ENCODE data around the gene DLK1.

DLK1 gene

GRCh38 chr14:100714258-100714892, 12.3 kb upstream of the DLK1 start:
- no peak for DNase-seq (ENCODE audit: low spot score)

GRCh38 chr14:100715332-100715731, 11.4 kb upstream of the DLK1 start:
- peak; percentile 67 for DNase-seq (ENCODE audit: low spot score)

- no peak for DNase-seq (ENCODE audit: low spot score)
These were observed 10.9 kb upstream of the DLK1 start for GRCh38 chr14:100715803-100716202.

DNA sequence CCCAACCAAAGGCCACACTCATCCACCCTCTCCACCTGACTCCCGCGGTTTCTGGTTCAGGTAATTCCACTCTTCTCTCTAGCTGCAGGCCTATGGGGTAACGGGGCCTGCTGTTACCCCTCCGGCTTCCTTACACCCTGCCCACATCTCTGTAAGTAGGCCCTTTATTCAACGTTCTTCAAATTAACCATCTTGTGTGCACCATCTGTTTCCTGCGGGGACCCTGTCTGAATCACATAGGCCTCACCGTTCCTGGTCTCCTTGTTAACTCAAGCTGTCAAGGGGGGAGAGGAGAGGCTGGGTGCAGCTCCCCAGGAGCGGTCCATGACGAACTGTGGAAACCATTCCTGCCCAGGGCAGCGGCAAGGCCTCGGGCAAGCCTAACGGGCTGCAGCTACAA, 9.3 kb upstream of the DLK1 start:
- DNase-seq (ENCODE audit: low spot score) = no peak

- no peak for DNase-seq (ENCODE audit: low spot score)
These were observed 6.6 kb upstream of the DLK1 start for GRCh38 chr14:100719976-100720520.

DNA sequence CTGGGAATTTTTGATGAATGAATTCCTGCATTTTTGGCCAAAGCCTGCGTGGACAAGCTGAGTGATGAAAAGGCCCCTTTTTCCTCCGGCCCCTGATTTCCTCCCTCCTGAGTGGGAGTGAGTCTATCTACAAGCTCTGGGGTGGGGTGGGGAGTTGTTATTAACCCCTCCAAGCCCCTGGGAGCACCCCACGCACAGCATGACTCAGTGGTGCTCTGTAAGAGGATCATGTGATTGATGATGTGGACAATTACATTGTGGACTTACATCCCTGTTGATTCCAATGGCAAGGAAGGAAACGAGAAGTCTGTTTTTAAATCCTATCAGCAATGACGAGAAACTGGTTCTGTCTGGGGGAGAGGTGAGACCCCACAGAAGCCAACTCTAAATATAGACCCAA, 5.1 kb upstream of the DLK1 start:
- no peak for DNase-seq (ENCODE audit: low spot score)

DNA sequence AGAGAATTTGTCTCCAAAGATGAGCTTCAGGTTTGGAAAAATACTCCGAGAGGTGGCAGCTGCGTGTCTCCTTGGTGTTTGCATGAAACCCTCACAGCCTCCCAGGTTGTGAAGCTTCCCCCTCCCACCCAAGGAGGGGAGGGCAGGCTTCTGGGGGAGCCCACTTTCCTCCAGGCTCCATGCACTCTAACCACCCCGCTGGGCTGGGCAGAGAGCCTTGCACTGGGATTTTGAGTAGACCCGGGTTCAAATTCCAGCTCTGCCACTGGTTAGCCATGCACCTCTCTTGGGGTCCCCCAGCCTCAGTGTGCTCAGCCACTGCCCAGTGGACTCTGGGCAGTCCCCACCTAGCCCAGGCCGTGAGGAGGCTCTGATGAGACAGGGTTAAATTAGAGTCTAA, 4.3 kb upstream of the DLK1 start:
- DNase-seq (ENCODE audit: low spot score) = no peak

DNA sequence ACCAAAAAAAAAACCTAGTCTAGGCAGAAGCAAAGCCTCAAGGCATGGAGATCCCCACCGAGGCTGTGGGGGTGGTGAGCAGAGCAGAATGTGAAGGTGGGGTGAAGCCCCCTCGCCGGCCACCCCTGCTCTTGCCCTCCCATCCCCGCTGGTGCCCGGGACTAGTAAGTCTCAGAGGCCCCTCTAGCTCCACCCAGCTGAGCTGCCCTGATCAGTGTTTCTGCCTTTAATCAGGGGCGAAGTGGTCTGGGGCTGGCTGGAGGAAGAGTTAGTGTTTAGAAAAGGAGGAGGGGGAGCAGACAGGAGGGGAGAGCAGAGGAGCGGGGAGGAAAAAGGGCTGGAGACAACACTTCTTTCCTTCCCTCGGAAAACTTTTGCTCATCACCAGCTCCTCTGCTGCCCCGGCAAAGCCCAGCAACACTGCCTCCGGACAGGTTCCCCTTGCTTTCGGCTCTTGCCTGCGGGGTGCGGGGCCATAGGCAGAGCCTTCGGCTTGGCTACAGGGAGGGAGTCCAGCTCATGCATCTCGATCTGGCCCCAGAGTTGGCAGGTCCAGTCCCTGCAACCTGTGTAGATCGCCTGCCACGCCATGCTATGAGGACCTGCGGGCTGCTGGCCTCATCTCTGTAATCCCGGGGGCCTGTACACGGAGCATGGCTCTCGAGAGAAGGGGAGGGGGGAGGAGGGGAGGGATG, 3.4 kb upstream of the DLK1 start:
- no peak for DNase-seq (ENCODE audit: low spot score)

DNA sequence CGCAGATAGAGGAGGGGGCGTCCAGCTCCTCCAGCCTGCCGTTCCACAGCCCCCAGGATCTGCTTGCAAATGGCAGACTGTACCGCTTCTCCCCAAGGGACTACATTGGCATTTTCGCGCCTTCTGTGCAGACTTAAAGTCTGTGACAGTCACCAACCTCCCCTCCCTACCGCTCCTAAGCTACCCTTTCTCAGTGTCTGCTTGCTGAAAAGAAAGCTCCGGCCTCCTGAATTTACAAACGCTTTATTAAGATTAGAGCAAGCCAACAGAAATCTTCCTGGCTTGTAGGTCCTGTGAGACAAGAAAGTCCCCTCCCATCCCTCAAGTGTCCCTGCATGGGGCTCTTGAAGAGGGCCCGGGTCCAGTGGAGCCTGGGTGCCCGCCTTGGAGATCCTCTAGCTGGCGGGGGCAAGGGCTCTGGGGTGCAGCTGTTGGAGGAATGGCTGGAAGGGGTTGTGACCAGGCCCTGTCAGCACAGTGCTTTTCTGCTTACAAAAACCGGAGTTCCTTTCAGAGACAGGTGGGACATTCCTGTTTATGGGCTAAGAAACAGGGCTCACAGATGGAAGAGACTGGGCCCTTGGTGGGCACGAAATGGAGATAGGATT, 2.8 kb upstream of the DLK1 start:
- DNase-seq (ENCODE audit: low spot score) = no peak

- no peak for DNase-seq (ENCODE audit: low spot score)
These were observed 2.2 kb upstream of the DLK1 start for GRCh38 chr14:100724536-100724935.

- no peak for DNase-seq (ENCODE audit: low spot score)
These were observed 905 bp upstream of the DLK1 start for GRCh38 chr14:100725587-100726387.

DNA sequence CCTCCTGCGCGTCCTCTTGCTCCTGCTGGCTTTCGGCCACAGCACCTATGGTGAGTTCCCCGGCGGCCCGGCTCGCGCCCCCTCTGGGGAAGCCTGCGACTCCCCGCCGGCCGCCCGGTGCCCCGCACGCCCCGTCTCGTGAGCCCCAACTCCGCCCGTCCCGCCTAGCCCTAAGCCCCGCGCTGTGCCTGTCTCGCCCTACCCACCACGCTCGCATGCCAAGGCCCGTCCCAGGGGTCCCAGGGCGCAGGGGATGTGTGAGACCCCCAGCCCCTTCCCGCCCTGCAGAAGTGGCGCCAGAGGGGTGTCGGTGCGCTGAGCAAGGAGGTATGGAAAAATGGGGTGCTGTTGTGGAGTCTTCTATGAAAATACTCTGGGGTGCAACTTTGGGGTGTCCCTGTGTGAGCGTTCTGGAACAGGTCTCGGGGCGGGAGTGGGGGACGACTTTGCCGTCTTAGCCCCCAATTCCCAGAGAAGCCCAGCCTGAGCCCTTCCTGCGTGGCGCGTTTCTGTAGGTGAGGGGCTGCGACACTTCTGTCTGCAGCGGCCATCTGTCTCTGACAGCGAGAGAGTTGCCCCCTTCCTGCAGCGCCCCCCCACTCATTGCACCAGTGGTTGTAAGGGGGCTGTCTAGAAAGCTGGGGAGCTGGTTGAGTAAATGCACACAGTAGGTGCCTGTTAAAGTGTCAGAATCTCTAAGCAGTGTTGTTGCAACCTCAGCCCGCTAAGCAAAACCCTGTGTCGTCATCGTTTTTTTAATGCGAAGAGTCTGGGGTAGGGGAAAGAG, 587 bp downstream of the DLK1 start:
- DNase-seq (ENCODE audit: low spot score) = no peak

DNA sequence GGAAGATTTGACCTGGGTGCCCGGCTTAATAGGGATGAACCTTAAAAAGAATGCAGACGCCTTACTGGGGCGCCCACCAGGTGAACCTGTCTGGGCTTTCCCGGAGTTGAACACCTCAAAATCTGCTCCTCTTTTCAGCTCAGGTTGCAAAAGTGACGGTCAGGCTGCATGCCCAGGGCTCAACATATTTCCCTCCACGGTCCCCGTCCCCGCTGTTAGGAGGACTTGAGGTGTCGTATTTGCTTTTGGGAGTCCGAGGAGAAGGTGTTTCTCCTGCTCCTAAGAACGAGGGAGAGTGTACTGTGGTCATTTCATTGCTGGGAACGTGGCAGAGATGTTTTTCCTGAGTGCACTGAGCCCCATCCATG, 1.2 kb downstream of the DLK1 start:
- DNase-seq (ENCODE audit: low spot score) = no peak

DNA sequence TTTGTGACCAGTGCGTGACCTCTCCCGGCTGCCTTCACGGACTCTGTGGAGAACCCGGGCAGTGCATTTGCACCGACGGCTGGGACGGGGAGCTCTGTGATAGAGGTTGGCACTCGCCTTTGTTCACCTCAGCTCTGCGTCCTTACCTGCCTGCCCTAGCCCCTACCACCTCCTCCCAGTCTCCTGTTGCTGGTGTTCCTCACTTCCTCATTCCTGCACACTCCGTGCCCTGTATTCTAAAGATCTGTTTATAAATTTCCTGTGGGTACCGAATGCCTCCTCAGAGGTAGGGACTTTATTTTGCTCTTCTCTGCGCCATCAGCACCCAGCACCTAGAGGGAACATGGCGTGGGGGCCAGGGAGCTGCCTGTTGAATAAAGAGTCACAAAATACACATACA, 2.3 kb downstream of the DLK1 start:
- DNase-seq (ENCODE audit: low spot score) = no peak

DNA sequence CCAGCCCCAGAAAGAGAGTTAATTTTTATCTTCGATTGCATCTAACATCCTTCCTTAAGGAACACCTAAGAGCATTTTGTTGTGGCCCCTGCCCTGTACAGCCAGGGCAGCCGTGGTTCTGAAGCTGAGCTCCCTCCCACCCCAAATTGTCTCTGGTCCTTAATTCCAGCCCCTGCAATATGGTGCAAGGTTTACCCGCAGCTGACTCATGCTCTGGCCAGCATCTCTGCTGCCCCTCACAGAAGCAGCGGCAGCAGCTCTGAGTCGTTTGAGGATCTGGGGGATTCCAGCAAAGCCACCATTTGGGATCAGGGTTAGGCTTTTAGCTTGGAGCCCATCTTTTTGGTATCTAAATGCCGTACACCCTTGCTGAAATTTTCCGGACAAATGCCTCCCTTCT, 3.3 kb downstream of the DLK1 start:
- no peak for DNase-seq (ENCODE audit: low spot score)

- no peak for DNase-seq (ENCODE audit: low spot score)
These were observed 3.9 kb downstream of the DLK1 start for GRCh38 chr14:100730581-100730980.

- no peak for DNase-seq (ENCODE audit: low spot score)
These were observed 4.4 kb downstream of the DLK1 start for GRCh38 chr14:100731011-100731670.

DNA sequence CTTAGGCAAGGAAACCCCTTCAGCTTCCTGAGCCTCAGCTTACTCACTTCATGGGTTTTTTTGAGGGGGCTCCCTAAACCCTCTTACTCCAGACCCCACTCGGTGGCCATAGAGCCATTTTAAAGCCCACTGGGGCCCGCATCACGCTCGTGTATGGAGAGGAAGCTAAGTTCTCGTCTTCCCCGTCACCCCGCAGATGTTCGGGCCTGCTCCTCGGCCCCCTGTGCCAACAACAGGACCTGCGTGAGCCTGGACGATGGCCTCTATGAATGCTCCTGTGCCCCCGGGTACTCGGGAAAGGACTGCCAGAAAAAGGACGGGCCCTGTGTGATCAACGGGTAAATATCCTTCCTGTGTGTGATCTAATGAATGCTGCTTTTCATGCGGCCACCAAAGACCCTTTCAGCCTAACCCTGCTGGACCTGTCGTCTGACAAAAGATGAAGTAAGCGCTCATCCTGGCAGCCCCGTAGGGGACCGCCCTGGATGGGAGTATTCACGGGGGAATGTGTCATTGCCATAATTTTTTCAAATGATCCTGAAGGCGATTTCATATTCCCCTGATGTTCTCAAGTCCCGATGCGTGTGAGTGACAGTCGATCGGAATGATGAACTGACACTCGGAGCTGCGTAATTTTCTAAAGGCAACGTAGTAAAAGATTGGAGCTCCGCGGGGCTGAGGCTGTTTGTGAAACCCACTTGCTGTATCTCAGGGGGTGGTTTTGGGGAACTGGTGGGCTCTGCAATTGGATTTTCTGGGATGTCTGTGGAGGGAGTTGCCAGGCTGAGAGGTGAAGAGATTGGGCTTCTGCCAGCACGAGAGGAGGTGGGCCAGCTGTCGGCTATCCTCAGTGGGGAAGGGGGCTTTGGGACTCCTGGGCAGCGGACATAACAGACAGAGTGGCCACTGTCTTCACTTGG, 5.4 kb downstream of the DLK1 start:
- no peak for DNase-seq (ENCODE audit: low spot score)

GRCh38 chr14:100732766-100733100, 6.0 kb downstream of the DLK1 start:
- DNase-seq (ENCODE audit: low spot score) = no peak

All from SK-N-DZ (cell line).